BJ (cell line): ENCODE measurements around the gene SYNE3. TPM values are rescaled to one million over a fixed set of nuclear protein-coding genes. Genes with fewer than 3 reads are reported as not detected.

Experiments used
- CTCF ChIA-PET: fragments of 350-600 bp; formaldehyde crosslinking; extraction: SDS; loops from one replicate; lab custom pipeline; 2021; ENCODE audit warnings: antibody characterized with exemption, inconsistent platforms; lab: Yijun Ruan, JAX
- POLR2A ChIA-PET: fragments of 300-600 bp; sonication (Branson Sonifier 250); formaldehyde crosslinking; extraction: SDS; loops from one replicate; lab custom pipeline; 2021; ENCODE audit warnings: antibody characterized with exemption; lab: Charles Lee
- DNase-seq: peaks from one replicate; pipeline ENCODE4 v3.0.0-alpha.2; 2011; ENCODE audit warnings: low read depth
- H3K27me3 ChIP-seq: 2 replicates; pipeline ENCODE4 v1.6.0; 2011; ENCODE audit warnings: low read length; ENCODE audit not compliant: control insufficient read depth, insufficient read depth
- H3K36me3 ChIP-seq: 2 replicates; pipeline ENCODE4 v1.5.1; 2011; ENCODE audit warnings: low read length; ENCODE audit not compliant: control insufficient read depth, insufficient read depth
- H3K4me3 ChIP-seq: 2 replicates; pipeline ENCODE4 v1.5.1; 2011; ENCODE audit warnings: low read depth, mild to moderate bottlenecking, control low read depth, low read length
- CTCF ChIP-seq: IDR thresholded peaks from 2 replicates; pipeline ENCODE4 v1.5.1; 2011; ENCODE audit warnings: low read depth, mild to moderate bottlenecking, control low read depth, inconsistent platforms, low read length, moderate library complexity; ENCODE audit not compliant: insufficient read depth
- polyA plus RNA-seq: library from polyadenylated mRNA; depleted of rRNA; stranded (reverse); fragments of >200 nt; gene quantifications from 2 replicates; pipeline ENCODE4 v1.2.3, GENCODE V29; 2011

SYNE3 gene
- polyA plus RNA-seq, 1 experiment, result 3.5 TPM

DNA sequence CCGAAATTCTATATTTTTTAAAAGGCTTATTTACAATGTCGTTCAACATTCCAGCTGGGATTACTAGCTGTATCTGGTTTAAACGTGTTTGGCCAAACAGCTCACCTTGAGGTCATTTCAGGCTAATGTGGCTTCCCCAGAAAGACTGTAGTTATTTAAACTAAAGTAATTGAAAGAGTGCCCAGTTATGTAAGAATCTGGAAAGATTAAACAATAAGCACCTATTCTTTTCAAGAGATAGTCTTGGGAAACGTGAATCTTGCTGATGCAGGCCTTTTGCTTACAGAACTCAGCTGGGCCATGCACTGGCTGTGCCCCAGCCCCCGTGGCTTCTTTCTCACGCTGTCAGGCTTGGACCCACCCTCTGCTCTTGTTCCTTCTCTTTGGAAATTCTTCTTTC, 42.8 kb upstream of the SYNE3 start:
- H3K27me3 ChIP-seq, result no peaks in the 10 kb centered on the region
- H3K4me3 ChIP-seq, result no peak overlapping the region
- no peak for DNase-seq
- H3K36me3 ChIP-seq, result no peaks in the 10 kb centered on the region
- no peak for TF ChIP-seq CTCF
- POLR2A ChIA-PET, result no interaction called here
- CTCF ChIA-PET, result interaction anchor here (0.9 to 7.9 kb wide), 10 partner anchors 10 to 865 kb away, joined by 3 to 74 read pairs (median 4); partner anchors contain the start of gene GLRX5

DNA sequence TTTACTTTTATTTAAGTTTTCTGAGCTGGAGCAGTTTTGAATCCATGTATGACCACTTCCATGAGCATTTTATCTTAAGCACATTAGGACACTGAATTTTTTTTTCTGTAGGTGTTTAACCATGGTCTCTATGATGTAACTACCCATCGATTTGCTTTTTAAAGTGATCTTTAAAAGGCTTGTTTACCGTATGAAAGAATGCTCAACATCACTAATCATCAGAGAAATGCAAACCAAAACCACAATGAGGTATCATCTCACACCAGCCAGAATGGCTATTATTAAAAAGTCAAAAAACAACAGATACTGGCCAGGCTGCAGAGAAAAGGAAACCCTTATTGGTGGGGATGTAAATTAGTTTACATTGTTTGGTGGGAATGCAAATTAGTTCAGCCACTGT, 41.4 kb upstream of the SYNE3 start:
- Histone ChIP-seq H3K4me3 (no peak overlapping the region), H3K27me3 (no peaks in the 10 kb centered on the region), H3K36me3 (no peaks in the 10 kb centered on the region)
- CTCF ChIA-PET, result interaction anchor here (0.9 to 2.0 kb wide), 3 partner anchors 11 to 441 kb away, joined by 3 to 6 read pairs (median 5); no protein-coding TSS in a partner anchor
- DNase-seq, result no peak
- TF ChIP-seq CTCF, result no peak
- POLR2A ChIA-PET, result no interaction called here

GRCh38 chr14:95557291-95557690, 40.8 kb upstream of the SYNE3 start:
- Histone ChIP-seq H3K4me3 (no peak overlapping the region), H3K36me3 (no peaks in the 10 kb centered on the region), H3K27me3 (no peaks in the 10 kb centered on the region)
- TF ChIP-seq CTCF, result no peak
- ChIA-PET CTCF (interaction anchor here (0.6 to 2.0 kb wide), 5 partner anchors 10 to 441 kb away, joined by 3 to 6 read pairs (median 4); no protein-coding TSS in a partner anchor), POLR2A (no interaction called here)
- DNase-seq, result no peak

GRCh38 chr14:95555053-95555452, 38.6 kb upstream of the SYNE3 start:
- ChIA-PET POLR2A (no interaction called here), CTCF (no interaction called here)
- Histone ChIP-seq H3K4me3 (no peak overlapping the region), H3K36me3 (no peaks in the 10 kb centered on the region), H3K27me3 (no peaks in the 10 kb centered on the region)
- DNase-seq, result no peak
- no peak for TF ChIP-seq CTCF

DNA sequence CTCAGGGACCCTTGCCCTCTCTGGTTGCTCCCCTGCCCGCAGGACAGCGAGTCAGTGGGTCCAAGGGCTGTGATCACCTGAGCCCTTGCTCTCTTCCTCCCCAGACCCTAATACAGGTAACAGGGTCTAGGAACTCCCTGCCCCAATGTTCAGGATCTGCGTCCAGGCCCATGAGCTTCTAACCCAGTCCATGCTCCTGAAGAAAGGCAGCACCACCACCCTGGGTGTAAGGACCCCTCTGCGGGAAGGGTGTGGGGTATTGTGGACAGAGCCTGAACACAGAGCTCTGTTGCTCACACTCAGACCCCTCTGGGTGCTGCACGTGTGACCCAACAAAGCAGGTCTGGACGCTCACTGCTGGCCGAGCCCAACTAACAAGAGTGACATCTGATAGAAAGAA, 36.7 kb upstream of the SYNE3 start:
- H3K27me3 ChIP-seq, result no peaks in the 10 kb centered on the region
- ChIA-PET POLR2A (no interaction called here), CTCF (interaction anchor here (2.1 kb wide), 1 partner anchor 8 kb away, joined by 8 read pairs; no protein-coding TSS in a partner anchor)
- H3K4me3 ChIP-seq, result no peak overlapping the region
- TF ChIP-seq CTCF, result no peak
- no peaks in the 10 kb centered on the region for H3K36me3 ChIP-seq
- no peak for DNase-seq
